K562 (cell line): ENCODE measurements around the gene NPHP1. TPM values are rescaled to one million over a fixed set of nuclear protein-coding genes. Genes with fewer than 3 reads are reported as not detected.

Experiments used
- BDP1 ChIP-seq: IDR thresholded peaks from 3 replicates; pipeline ENCODE4 v1.6.1; 2011; ENCODE audit not compliant: insufficient read length, insufficient read depth
- E2F1 ChIP-seq: sonication (generic); formaldehyde crosslinking; IDR thresholded peaks from 2 replicates; pipeline ENCODE4 v1.8.1; 2023; ENCODE audit warnings: mild to moderate bottlenecking, missing genetic modification reagents, moderate library complexity
- GATAD2B ChIP-seq: fragments of 450-650 bp; IDR thresholded peaks from 2 replicates; pipeline ENCODE4 v1.6.1; 2017; ENCODE audit warnings: mild to moderate bottlenecking, borderline replicate concordance
- HEY1 ChIP-seq: fragments of 250-450 bp; sonication (Bioruptor Pico); IDR thresholded peaks from 2 replicates; pipeline ENCODE4 v1.5.0; 2020; ENCODE audit warnings: mild to moderate bottlenecking, moderate library complexity, borderline replicate concordance
- MBD2 ChIP-seq: sonication (generic); IDR thresholded peaks from 2 replicates; pipeline ENCODE4 v1.6.1; 2016; ENCODE audit warnings: low read depth, borderline replicate concordance
- MECOM ChIP-seq: fragments of 250-450 bp; sonication (Bioruptor Pico); IDR thresholded peaks from 2 replicates; pipeline ENCODE4 v1.8.0; 2022; ENCODE audit warnings: inconsistent platforms
- MXI1 ChIP-seq: IDR thresholded peaks from 2 replicates; pipeline ENCODE4 v1.6.1; 2011; ENCODE audit warnings: low read depth, mild to moderate bottlenecking, improper control_type of control experiment, low read length
- NFXL1 ChIP-seq: fragments of 450-650 bp; formaldehyde crosslinking; IDR thresholded peaks from 2 replicates; pipeline ENCODE4 v1.4.0; 2021; ENCODE audit warnings: mild to moderate bottlenecking
- SLC30A9 ChIP-seq: fragments of 250-450 bp; sonication (Bioruptor Pico); IDR thresholded peaks from 2 replicates; pipeline ENCODE4 v1.8.0; 2022; ENCODE audit warnings: mild to moderate bottlenecking, moderate library complexity
- TAF9B ChIP-seq: fragments of 450-650 bp; IDR thresholded peaks from 2 replicates; pipeline ENCODE4 v1.6.1; 2018; ENCODE audit warnings: mild to moderate bottlenecking; ENCODE audit not compliant: partially characterized antibody
- ZBTB34 ChIP-seq: fragments of 250-450 bp; sonication (Bioruptor Pico); IDR thresholded peaks from 2 replicates; pipeline ENCODE4 v1.8.0; 2021; ENCODE audit warnings: mild to moderate bottlenecking, moderate library complexity
- ZBTB43 ChIP-seq: sonication (generic); formaldehyde crosslinking; IDR thresholded peaks from 2 replicates; pipeline ENCODE4 v1.8.0; 2023; ENCODE audit warnings: mild to moderate bottlenecking, missing genetic modification reagents
- ZNF3 ChIP-seq: fragments of 250-450 bp; sonication (Bioruptor Pico); IDR thresholded peaks from 2 replicates; pipeline ENCODE4 v1.5.0; 2021; ENCODE audit warnings: mild to moderate bottlenecking, moderate library complexity
- polyA plus RNA-seq, 8 experiments: library from polyadenylated mRNA; depleted of rRNA in 4 of 8; stranded (reverse) in 5 of 8; unstranded in 3 of 8; fragments of >200 nt; fragmentation: Nextera tagmentation in 2 of 8; fragmentation: Illumina TruSeq in 1 of 8; extraction: Ambion mirVana in 2 of 8; extraction: Trizol in 1 of 8; gene quantifications; 2 replicates each; pipeline versions ENCODE4 v1.2.1 to v1.2.3, GENCODE V29; 2011 to 2014; ENCODE audit warnings: inconsistent platforms in 1 of 8, missing spikeins in 1 of 8
- total RNA-seq, 7 experiments: library from RNA; depleted of rRNA in 6 of 7; stranded (reverse); fragments of >200 nt in 6 of 7; fragmentation: Illumina TruSeq in 2 of 7; extraction: Trizol in 2 of 7; gene quantifications; 2 replicates each; pipeline versions ENCODE4 v1.2.1 to v1.2.3, GENCODE V29; 2011 to 2021; ENCODE audit warnings: low replicate concordance in 1 of 7
- TF ChIP-seq, protein P1 (sequence below), 2 experiments: fragments of 450-650 bp; IDR thresholded peaks; 2 replicates each; pipeline ENCODE4 v1.6.1; 2018; ENCODE audit warnings: mild to moderate bottlenecking in 2 of 2, low read depth in 1 of 2; ENCODE audit not compliant: partially characterized antibody in 2 of 2
- TF ChIP-seq, protein P2 (sequence below): sonication (generic); formaldehyde crosslinking; IDR thresholded peaks from 2 replicates; pipeline ENCODE4 v1.8.0; 2022; ENCODE audit warnings: missing genetic modification reagents, mild to moderate bottlenecking, moderate library complexity, borderline replicate concordance
- TF ChIP-seq, protein P3 (sequence below): fragments of 450-650 bp; formaldehyde crosslinking; IDR thresholded peaks from 2 replicates; pipeline ENCODE4 v1.4.0; 2020; ENCODE audit warnings: mild to moderate bottlenecking, mixed read lengths

NPHP1 gene
- total and polyA plus RNA-seq, 9 of the 15 experiments (the other 6 are each of a cell fraction or from before 2014, with no cell fraction given), result 0.11 to 0.32 (median 0.20) TPM; not detected in 5

GRCh38 chr2:110211938-110212858 is 7.4 kb upstream of the NPHP1 start, which contains the start of gene MTLN (continued):
- TF ChIP-seq, protein P1, sequence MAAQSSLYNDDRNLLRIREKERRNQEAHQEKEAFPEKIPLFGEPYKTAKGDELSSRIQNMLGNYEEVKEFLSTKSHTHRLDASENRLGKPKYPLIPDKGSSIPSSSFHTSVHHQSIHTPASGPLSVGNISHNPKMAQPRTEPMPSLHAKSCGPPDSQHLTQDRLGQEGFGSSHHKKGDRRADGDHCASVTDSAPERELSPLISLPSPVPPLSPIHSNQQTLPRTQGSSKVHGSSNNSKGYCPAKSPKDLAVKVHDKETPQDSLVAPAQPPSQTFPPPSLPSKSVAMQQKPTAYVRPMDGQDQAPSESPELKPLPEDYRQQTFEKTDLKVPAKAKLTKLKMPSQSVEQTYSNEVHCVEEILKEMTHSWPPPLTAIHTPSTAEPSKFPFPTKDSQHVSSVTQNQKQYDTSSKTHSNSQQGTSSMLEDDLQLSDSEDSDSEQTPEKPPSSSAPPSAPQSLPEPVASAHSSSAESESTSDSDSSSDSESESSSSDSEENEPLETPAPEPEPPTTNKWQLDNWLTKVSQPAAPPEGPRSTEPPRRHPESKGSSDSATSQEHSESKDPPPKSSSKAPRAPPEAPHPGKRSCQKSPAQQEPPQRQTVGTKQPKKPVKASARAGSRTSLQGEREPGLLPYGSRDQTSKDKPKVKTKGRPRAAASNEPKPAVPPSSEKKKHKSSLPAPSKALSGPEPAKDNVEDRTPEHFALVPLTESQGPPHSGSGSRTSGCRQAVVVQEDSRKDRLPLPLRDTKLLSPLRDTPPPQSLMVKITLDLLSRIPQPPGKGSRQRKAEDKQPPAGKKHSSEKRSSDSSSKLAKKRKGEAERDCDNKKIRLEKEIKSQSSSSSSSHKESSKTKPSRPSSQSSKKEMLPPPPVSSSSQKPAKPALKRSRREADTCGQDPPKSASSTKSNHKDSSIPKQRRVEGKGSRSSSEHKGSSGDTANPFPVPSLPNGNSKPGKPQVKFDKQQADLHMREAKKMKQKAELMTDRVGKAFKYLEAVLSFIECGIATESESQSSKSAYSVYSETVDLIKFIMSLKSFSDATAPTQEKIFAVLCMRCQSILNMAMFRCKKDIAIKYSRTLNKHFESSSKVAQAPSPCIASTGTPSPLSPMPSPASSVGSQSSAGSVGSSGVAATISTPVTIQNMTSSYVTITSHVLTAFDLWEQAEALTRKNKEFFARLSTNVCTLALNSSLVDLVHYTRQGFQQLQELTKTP (IDR thresholded peaks at IDR 0.05; ENCODE audit: low read depth in 1 of 2, partially characterized antibody in 2 of 2), result no peak
- no peak for TF ChIP-seq BDP1
- no peak for TF ChIP-seq GATAD2B
- no peak for TF ChIP-seq ZNF3 (CRISPR knock-in tag)
- no peak for TF ChIP-seq E2F1 (CRISPR knock-in tag)
- TF ChIP-seq MXI1, result no peak
- TF ChIP-seq ZBTB43 (CRISPR knock-in tag), result no peak
- peak; percentile 84 for TF ChIP-seq TAF9B
- TF ChIP-seq, protein P2, sequence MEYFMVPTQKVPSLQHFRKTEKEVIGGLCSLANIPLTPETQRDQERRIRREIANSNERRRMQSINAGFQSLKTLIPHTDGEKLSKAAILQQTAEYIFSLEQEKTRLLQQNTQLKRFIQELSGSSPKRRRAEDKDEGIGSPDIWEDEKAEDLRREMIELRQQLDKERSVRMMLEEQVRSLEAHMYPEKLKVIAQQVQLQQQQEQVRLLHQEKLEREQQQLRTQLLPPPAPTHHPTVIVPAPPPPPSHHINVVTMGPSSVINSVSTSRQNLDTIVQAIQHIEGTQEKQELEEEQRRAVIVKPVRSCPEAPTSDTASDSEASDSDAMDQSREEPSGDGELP (CRISPR knock-in tag), result peak; percentile 74; the same call in 1 of the 2 replicates
- no peak for TF ChIP-seq ZBTB34 (CRISPR knock-in tag)
- no peak for TF ChIP-seq MECOM
- no peak for TF ChIP-seq SLC30A9 (CRISPR knock-in tag)
- TF ChIP-seq, protein P3, sequence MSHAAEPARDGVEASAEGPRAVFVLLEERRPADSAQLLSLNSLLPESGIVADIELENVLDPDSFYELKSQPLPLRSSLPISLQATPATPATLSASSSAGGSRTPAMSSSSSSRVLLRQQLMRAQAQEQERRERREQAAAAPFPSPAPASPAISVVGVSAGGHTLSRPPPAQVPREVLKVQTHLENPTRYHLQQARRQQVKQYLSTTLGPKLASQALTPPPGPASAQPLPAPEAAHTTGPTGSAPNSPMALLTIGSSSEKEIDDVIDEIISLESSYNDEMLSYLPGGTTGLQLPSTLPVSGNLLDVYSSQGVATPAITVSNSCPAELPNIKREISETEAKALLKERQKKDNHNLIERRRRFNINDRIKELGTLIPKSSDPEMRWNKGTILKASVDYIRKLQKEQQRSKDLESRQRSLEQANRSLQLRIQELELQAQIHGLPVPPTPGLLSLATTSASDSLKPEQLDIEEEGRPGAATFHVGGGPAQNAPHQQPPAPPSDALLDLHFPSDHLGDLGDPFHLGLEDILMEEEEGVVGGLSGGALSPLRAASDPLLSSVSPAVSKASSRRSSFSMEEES, result no peak
- TF ChIP-seq NFXL1 (CRISPR knock-in tag), result no peak
- TF ChIP-seq MBD2, result no peak
- no peak for TF ChIP-seq HEY1 (CRISPR knock-in tag)
